IMR-90 (cell line): ENCODE data around the gene SMIM29. TPM values are rescaled to one million over a fixed set of nuclear protein-coding genes. Genes with fewer than 3 reads are reported as not detected.

Experiments
- ATAC-seq: fragments of 200-7000 bp; cut with Tn5 transposase; 2 replicates; pipeline ENCODE4 v1.9.1; 2020; ENCODE audit warnings: low read depth, mild to moderate bottlenecking, moderate library complexity
- BruUV-seq: library from RNA; stranded (reverse); fragments of 400-500 nt; replicated peaks from 2 replicates; lab custom pipeline; 2021; lab: Mats Ljungman, UMichigan
- CTCF ChIA-PET: fragments of 300-600 bp; formaldehyde crosslinking; extraction: SDS; loops from one replicate; lab custom pipeline; 2021; ENCODE audit warnings: antibody characterized with exemption; lab: Yijun Ruan, JAX
- POLR2A ChIA-PET: fragments of 300-600 bp; sonication (Branson Sonifier 250); formaldehyde crosslinking; loops from one replicate; lab custom pipeline; 2022; ENCODE audit warnings: antibody characterized with exemption; ENCODE audit not compliant: unreplicated experiment; lab: Charles Lee
- DNase-seq: peaks from one replicate; pipeline ENCODE4 v3.0.0; 2013
- H2AFZ ChIP-seq: replicated peaks from 2 replicates; pipeline ENCODE3; 2013; ENCODE audit warnings: low read length, mild to moderate bottlenecking; ENCODE audit not compliant: poor library complexity
- H2AK5ac ChIP-seq: 2 replicates; pipeline ENCODE4 v1.6.1; 2013; ENCODE audit warnings: low read depth, low read length, inconsistent platforms
- H2AK9ac ChIP-seq: replicated peaks from 2 replicates; pipeline ENCODE3; 2013; ENCODE audit warnings: mild to moderate bottlenecking, low read depth, low read length, moderate library complexity; ENCODE audit not compliant: poor library complexity
- H2BK120ac ChIP-seq: 2 replicates; pipeline ENCODE4 v1.6.1; 2013; ENCODE audit warnings: low read depth, low read length, inconsistent platforms
- H2BK15ac ChIP-seq: 3 replicates; pipeline ENCODE4 v1.6.1; 2013; ENCODE audit warnings: low read depth, low read length, inconsistent platforms
- H2BK20ac ChIP-seq: 2 replicates; pipeline ENCODE4 v1.6.1; 2013; ENCODE audit warnings: low read depth, mild to moderate bottlenecking, inconsistent platforms, low read length, moderate library complexity
- H2BK5ac ChIP-seq: 2 replicates; pipeline ENCODE4 v1.6.1; 2013; ENCODE audit warnings: mild to moderate bottlenecking, low read depth, low read length, inconsistent platforms; ENCODE audit not compliant: poor library complexity, severe bottlenecking
- H3K14ac ChIP-seq: replicated peaks from 2 replicates; pipeline ENCODE4 v1.6.1; 2013; ENCODE audit warnings: low read depth, low read length, inconsistent platforms
- H3K18ac ChIP-seq: 2 replicates; pipeline ENCODE4 v1.6.1; 2013; ENCODE audit warnings: low read depth, low read length, control low read depth
- H3K23ac ChIP-seq: 2 replicates; pipeline ENCODE4 v1.6.1; 2013; ENCODE audit warnings: low read depth, low read length, inconsistent platforms
- H3K27ac ChIP-seq: 2 replicates; pipeline ENCODE4 v1.5.1; 2013; ENCODE audit warnings: mild to moderate bottlenecking, control low read depth, low read length; ENCODE audit not compliant: insufficient read depth
- H3K27me3 ChIP-seq: 2 replicates; pipeline ENCODE4 v1.6.1; 2013; ENCODE audit warnings: low read length; ENCODE audit not compliant: control insufficient read depth, insufficient read depth
- H3K36me3 ChIP-seq: 2 replicates; pipeline ENCODE4 v1.6.1; 2013; ENCODE audit warnings: low read length, mixed read lengths; ENCODE audit not compliant: control insufficient read depth, insufficient read depth
- H3K4ac ChIP-seq: 2 replicates; pipeline ENCODE4 v1.6.1; 2013; ENCODE audit warnings: low read depth, low read length, inconsistent platforms
- H3K4me1 ChIP-seq: 2 replicates; pipeline ENCODE4 v1.6.1; 2013; ENCODE audit warnings: low read length, mixed read lengths; ENCODE audit not compliant: control insufficient read depth, insufficient read depth
- H3K4me2 ChIP-seq: 2 replicates; pipeline ENCODE4 v1.6.1; 2013; ENCODE audit warnings: low read depth, mild to moderate bottlenecking, control low read depth, low read length, moderate library complexity
- H3K4me3 ChIP-seq: 2 replicates; pipeline ENCODE4 v1.5.1; 2013; ENCODE audit warnings: low read depth, mild to moderate bottlenecking, control low read depth, low read length, moderate library complexity; ENCODE audit not compliant: insufficient read depth
- H3K56ac ChIP-seq: 2 replicates; pipeline ENCODE4 v1.6.1; 2013; ENCODE audit warnings: low read length, inconsistent platforms; ENCODE audit not compliant: insufficient read depth; ENCODE audit errors: extremely low read depth
- H3K79me1 ChIP-seq, 2 experiments: 2 replicates each; pipeline ENCODE4 v1.6.1; 2013; ENCODE audit warnings: low read length in 2 of 2, inconsistent platforms in 1 of 2, low read depth in 1 of 2
- H3K9ac ChIP-seq: 2 replicates; pipeline ENCODE4 v1.6.1; 2013; ENCODE audit warnings: low read depth, low read length, control low read depth
- H3K9me1 ChIP-seq: 2 replicates; pipeline ENCODE4 v1.6.1; 2013; ENCODE audit warnings: low read length, inconsistent platforms; ENCODE audit not compliant: insufficient read depth
- H3K9me3 ChIP-seq: 2 replicates; pipeline ENCODE4 v1.6.1; 2013; ENCODE audit warnings: low read length; ENCODE audit not compliant: control insufficient read depth, insufficient read depth
- H4K20me1 ChIP-seq: 2 replicates; pipeline ENCODE4 v1.6.1; 2013; ENCODE audit warnings: low read length, inconsistent platforms; ENCODE audit not compliant: insufficient read depth
- H4K5ac ChIP-seq: 2 replicates; pipeline ENCODE4 v1.6.1; 2013; ENCODE audit warnings: mild to moderate bottlenecking, low read depth, low read length, control low read depth
- H4K8ac ChIP-seq, 2 experiments: 2 replicates each; pipeline ENCODE4 v1.6.1; 2013; ENCODE audit warnings: low read depth in 2 of 2, low read length in 2 of 2, control low read depth in 1 of 2, inconsistent platforms in 1 of 2
- H4K91ac ChIP-seq: 2 replicates; pipeline ENCODE4 v1.6.1; 2013; ENCODE audit warnings: low read depth, low read length, inconsistent platforms; ENCODE audit not compliant: insufficient read depth
- CEBPB ChIP-seq: IDR thresholded peaks from 2 replicates; pipeline ENCODE4 v1.6.1; 2012; ENCODE audit warnings: low read depth, low read length, improper control_type of control experiment
- CHD1 ChIP-seq: IDR thresholded peaks from 2 replicates; pipeline ENCODE4 v1.6.1; 2012; ENCODE audit warnings: low read depth, low read length, improper control_type of control experiment
- CTCF ChIP-seq: conservative IDR thresholded peaks from 2 replicates; pipeline ENCODE4 v1.5.1; 2012; ENCODE audit warnings: mild to moderate bottlenecking, low read depth, low read length, improper control_type of control experiment
- MAFK ChIP-seq: IDR thresholded peaks from 2 replicates; pipeline ENCODE4 v1.6.1; 2012; ENCODE audit warnings: low read depth, low read length, improper control_type of control experiment
- MAZ ChIP-seq: IDR thresholded peaks from 2 replicates; pipeline ENCODE4 v1.6.1; 2012; ENCODE audit warnings: low read depth, mild to moderate bottlenecking, low read length, improper control_type of control experiment, moderate library complexity, borderline replicate concordance
- MXI1 ChIP-seq: IDR thresholded peaks from 2 replicates; pipeline ENCODE4 v1.6.1; 2012; ENCODE audit warnings: low read depth, mild to moderate bottlenecking, low read length, moderate library complexity, borderline replicate concordance
- POLR2A ChIP-seq: IDR thresholded peaks from 2 replicates; pipeline ENCODE4 v1.6.1; 2012; ENCODE audit warnings: mild to moderate bottlenecking, low read depth, low read length
- RFX5 ChIP-seq: IDR thresholded peaks from 2 replicates; pipeline ENCODE4 v1.8.0; 2012; ENCODE audit warnings: low read depth, mild to moderate bottlenecking, low read length, moderate library complexity
- SMC3 ChIP-seq: fragments of 150-350 bp; IDR thresholded peaks from 2 replicates; pipeline ENCODE4 v1.6.1; 2016; ENCODE audit warnings: low read depth, mild to moderate bottlenecking, antibody characterized with exemption, low read length, moderate library complexity
- WGBS, 2 experiments: methylation state at CpG; one replicate each; pipeline versions ENCODE4 v1.1.5 to v1.1.7; 2013; ENCODE audit warnings: missing lambda C conversion rate in 2 of 2; ENCODE audit not compliant: insufficient read length in 1 of 2; ENCODE audit errors: extremely low coverage in 2 of 2; 5-methylcytosine and 5-hydroxymethylcytosine counted together
- dilution Hi-C: fragments of 300-500 bp; cut with HindIII; formaldehyde crosslinking; loops from one replicate; pipeline ENCODE4 v1.14.3; 2018; ENCODE audit warnings: low sequenced_read_pairs; ENCODE audit not compliant: unreplicated experiment
- in situ Hi-C: fragments of 300-500 bp; cut with MboI; formaldehyde crosslinking; loops from 3 replicates; pipeline ENCODE4 v1.14.3; 2019; ENCODE audit warnings: low sequenced_read_pairs, inconsistent platforms, mixed read lengths
- intact Hi-C: fragments of 100-400 bp; cut with micrococcal nuclease; formaldehyde crosslinking; loops from 2 replicates; pipeline ENCODE4 v1.10.0; 2022
- polyA plus RNA-seq, 3 experiments: library from polyadenylated mRNA; depleted of rRNA; stranded (reverse); fragments of >200 nt; gene quantifications; 2 replicates each; pipeline ENCODE4 v1.2.3, GENCODE V29; 2012; ENCODE audit warnings: low replicate concordance in 1 of 3
- total RNA-seq: library from RNA; depleted of rRNA; stranded (reverse); fragments of >200 nt; gene quantifications from 2 replicates; pipeline ENCODE4 v1.2.3, GENCODE V29; 2012
- TF ChIP-seq, protein P1 (sequence below): fragments of 150-350 bp; IDR thresholded peaks from 2 replicates; pipeline ENCODE4 v1.6.1; 2017; ENCODE audit warnings: mild to moderate bottlenecking, antibody characterized with exemption, low read length, low read depth
- TF ChIP-seq, protein P2 (sequence below): fragments of 150-350 bp; IDR thresholded peaks from 2 replicates; pipeline ENCODE4 v1.6.1; 2016; ENCODE audit warnings: low read depth, mild to moderate bottlenecking, low read length, moderate library complexity, borderline replicate concordance

The SMIM29 gene
- total and polyA plus RNA-seq, 2 of the 4 experiments (the other 2 are of a cell fraction), result 8.4 to 28.9 TPM

DNA sequence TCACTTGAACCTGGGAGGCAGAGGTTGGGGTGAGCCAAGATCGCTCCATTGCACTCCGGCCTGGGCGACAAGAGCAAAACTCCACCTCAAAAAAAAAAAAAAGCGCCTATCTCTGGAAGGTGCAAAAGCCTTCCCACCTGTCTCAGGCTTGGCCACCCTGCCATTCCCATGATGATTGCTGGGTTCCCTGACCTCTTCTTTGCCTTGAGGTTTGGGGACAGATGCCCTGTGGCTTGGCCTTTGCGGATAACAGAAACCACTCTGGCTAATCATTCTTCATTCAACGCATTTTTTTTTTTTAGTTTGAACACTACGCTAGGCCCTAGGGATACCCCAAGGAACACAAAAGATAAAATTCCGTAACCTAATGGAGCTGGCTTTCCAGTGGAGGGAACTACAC, 18.9 kb downstream of the SMIM29 start:
- Histone ChIP-seq H4K8ac (no peak overlapping the region), H3K56ac (no peak overlapping the region), H2BK20ac (no peak overlapping the region), H3K79me1 (no peaks in the 10 kb centered on the region), H3K14ac (no peak overlapping the region), H3K4ac (no peak overlapping the region), H3K27me3 (no peaks in the 10 kb centered on the region), H2BK5ac (no peak overlapping the region), H2BK15ac (no peak overlapping the region), H2AK9ac (no peak overlapping the region), H4K20me1 (no peaks in the 10 kb centered on the region), H3K18ac (no peak overlapping the region), H2BK120ac (no peak overlapping the region), H3K9me3 (no peaks in the 10 kb centered on the region), H4K5ac (no peak overlapping the region), H3K27ac (no peak overlapping the region), H3K23ac (no peak overlapping the region), H3K4me1 (peaks cover 9% of the 10 kb centered on the region), H3K9me1 (peaks cover 8% of the 10 kb centered on the region; the same call in 1 of the 2 replicates), H3K9ac (no peak overlapping the region), H3K4me3 (no peak overlapping the region), H3K36me3 (no peaks in the 10 kb centered on the region), H2AK5ac (no peak overlapping the region), H3K4me2 (no peak overlapping the region), H2AFZ (no peak overlapping the region), H4K91ac (no peak overlapping the region)
- WGBS, 2 experiments, result 100% methylated on average over 1 of the region's 8 CpGs; no CpG with 5 or more reads in 1 of the 2 experiments
- DNase-seq, result no peak
- in situ Hi-C loops, result no loop called here
- no peak for ATAC-seq
- ChIA-PET POLR2A (no interaction called here), CTCF (no interaction called here)
- dilution Hi-C loops, result no loop called here
- intact Hi-C loops, result no loop called here
- BruUV-seq, result no TSS peak
- TF ChIP-seq CEBPB (no peak), MAFK (no peak), RFX5 (no peak), MAZ (no peak), SMC3 (no peak), MXI1 (no peak), CHD1 (no peak), POLR2A (no peak), CTCF (no peak)
- TF ChIP-seq, protein P1, sequence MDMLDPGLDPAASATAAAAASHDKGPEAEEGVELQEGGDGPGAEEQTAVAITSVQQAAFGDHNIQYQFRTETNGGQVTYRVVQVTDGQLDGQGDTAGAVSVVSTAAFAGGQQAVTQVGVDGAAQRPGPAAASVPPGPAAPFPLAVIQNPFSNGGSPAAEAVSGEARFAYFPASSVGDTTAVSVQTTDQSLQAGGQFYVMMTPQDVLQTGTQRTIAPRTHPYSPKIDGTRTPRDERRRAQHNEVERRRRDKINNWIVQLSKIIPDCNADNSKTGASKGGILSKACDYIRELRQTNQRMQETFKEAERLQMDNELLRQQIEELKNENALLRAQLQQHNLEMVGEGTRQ, result no peak
- TF ChIP-seq, protein P2, sequence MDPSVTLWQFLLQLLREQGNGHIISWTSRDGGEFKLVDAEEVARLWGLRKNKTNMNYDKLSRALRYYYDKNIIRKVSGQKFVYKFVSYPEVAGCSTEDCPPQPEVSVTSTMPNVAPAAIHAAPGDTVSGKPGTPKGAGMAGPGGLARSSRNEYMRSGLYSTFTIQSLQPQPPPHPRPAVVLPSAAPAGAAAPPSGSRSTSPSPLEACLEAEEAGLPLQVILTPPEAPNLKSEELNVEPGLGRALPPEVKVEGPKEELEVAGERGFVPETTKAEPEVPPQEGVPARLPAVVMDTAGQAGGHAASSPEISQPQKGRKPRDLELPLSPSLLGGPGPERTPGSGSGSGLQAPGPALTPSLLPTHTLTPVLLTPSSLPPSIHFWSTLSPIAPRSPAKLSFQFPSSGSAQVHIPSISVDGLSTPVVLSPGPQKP, result no peak
